SHP77 treated with DMSO at 0.1 percent for 48 hours (cell line): Measurements from ENCODE around the gene YIF1A.
"Not testable (repeated sequence)": the region's sequence is repeated elsewhere in the genome, so short reads cannot be mapped to it uniquely, and the experiment has no call there.

Source experiments
- DNase-seq: peaks from one replicate; lab custom pipeline; 2025; lab: John Stamatoyannopoulos, UW

The YIF1A gene

DNA sequence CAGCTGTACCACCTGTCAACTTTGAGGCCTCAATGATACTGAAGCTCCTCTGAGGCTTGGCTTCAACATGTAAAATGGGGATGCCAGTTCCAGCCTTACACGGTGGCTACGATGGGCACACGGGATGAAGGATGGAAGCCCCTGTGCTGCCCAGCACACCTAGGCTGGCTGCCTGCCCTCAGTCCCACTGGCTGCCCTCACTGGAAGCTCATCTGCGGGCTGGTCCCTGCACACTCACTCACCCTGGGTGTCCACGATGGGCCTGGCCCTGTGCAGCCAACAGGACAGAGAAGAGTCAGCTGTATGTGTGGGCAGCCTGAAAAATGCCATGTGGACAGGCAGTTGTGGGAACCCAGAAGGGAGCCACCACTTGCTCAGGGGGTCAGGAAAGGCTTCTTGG is 2.2 kb downstream of the YIF1A start:
- no peak for DNase-seq

DNA sequence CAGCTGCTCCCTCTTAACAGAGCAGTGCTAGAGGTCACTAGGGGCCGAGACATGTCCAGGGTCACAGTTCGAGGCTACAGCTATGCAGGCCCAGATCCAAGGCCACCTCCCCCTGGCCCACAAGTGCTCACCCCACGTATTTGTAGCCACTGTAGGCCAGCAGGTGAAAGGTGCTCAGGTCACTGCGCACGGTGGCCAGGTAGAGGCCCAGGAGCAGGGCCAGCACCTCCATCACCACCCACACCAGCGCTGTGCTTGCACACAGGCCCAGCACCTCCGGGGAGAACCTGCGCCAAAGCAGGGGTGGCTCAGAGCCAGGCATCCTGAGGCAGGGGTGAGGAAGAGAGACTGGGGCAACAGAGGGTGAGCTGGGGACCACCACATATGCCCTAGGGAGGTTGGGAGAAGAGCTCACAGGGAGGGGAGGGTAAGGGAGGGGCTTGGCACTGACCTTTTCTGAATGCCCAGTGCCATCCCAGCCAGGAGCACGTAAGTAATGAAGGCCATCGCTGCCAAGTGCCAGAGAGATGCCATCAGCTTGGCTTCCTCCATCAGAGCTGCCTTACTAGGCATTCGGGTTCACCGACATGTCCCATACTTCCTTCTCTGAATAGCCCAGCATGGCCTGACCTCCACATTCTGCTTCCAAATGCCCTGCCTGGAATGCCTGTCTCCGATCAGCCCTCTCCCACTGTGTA is 3.5 kb downstream of the YIF1A start:
- no peak for DNase-seq

DNA sequence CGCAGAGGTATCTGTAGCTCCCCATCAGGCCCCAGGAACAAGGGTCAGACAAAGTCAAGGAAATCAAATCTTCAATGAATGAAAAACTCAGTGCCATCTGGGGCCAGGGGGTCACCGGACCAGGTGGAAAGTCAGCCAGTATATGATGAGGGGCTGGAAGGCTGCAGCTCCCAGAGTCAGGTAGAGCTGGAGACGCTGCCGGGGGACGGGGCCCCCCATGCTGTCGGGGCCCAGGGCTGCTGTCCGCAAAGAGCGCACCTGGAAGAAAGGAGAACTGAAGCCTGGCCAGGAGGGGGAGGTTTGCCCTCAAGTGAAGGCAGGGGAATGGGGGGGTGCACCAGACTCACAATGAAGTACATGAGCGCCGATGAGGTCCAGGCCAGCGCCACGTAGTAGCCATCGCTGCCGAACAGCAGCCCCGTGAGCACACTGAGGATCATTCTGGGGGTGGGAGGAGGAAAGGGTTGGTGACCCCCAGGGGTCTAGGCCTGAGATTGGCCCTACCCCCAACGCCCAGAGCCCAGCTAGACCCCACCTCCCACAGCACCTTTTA is 4.3 kb downstream of the YIF1A start:
- no peak for DNase-seq

DNA sequence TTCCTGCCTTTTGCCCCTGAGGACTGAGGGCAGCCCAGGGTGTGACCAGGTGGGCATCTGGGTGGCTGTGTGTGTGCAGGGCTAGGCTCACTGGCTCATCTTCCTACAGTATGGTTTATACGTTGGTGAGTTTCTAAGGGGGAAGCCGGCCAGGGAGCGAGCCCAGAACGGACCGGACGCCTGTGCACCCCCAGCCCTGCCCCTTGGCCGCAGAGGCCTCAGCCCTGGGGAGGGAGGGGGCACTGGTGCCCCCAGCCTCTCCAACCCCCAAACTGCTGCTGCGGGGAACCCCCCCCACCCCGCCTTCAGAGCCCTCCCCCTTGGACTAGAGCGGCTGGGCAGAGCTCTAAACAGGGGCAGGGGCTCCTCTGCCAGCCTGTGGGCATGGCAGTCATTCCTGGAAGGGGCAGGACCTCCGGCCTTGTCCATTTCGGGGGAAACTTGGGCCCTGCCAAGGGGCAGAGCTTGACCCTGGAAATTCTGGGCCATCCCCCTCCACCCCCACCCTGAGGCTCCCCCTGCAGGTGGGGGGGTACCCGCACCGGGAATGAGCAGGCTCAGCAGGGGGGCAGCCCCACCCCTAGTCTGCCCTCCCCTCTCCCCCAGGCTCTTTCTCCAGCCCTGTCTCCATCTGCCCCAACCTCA is 5.4 kb downstream of the YIF1A start:
- no peak for DNase-seq

DNA sequence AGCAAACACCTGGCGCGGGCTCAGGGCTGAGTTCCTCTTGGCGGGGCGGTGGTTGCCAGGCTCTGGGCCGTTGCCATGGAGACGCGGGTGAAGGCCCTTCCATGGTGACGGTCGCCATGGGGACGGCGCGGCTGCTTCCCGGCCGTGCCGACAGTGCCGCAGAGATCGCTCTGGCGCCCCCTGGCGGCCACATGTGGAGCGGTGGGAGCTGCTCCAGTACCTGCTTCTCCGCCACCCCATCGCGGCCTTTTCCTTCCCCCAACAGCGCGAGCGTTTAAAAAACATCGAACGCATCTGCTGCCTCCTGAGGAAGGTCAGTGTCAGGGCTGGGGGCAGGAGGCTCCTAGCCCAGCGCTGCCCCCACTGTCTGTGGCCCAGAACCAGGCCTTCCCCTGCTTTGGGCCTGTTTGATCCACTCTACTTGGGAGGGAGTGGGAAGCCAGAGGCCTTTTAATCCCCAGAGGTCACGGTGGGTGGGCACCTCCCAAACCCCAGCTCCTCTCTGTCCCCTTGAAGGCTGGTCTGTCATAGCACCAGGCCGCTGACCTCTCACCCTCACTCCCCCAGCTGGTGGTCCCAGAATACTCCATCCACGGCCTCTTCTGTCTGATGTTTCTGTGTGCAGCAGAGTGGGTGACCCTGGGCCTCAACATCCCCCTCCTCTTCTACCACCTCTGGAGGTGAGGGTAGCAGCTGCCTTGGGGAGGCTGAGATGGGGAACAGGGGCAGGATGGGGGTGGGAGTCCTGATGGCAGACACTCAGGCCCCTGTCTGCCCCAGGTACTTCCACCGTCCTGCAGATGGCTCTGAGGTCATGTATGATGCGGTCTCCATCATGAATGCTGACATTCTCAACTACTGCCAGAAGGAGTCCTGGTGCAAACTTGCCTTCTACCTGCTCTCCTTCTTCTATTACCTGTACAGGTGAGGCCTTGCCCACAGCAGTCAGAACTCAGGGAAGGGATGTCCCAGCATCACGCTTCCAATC is 6.2 kb downstream of the YIF1A start:
- DNase-seq = peak; percentile 93

DNA sequence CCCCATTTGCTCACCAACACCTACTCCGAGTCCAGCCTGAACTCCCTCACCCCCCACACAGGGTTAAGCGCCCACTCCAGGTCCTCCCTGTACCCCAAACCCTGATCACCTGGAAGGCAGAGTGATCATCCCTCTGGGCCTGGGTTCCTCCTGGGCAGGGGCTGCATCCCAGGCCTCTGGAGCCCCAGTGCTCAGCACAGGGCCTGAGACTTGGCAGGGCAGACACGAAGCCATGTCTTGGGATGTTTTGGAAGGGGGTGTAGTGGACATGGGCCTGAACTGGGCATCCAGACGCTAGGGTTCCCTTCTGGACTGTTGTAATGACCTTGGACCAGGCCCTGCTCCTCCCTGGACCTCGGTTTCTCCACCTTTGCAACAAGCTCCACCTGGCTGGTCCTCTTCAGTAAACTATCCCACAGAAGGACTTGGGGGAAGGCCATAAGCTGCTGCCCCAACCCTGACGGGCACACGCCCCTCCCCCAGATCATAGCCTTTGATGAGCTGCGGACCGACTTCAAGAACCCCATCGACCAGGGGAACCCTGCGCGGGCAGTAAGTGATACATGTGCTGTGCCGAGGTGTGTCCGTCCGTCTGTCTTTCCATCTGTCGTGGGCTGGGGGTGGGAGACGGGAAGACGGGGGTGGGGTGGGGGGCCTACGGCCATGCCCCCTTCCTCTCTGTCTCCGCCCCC is 7.0 kb downstream of the YIF1A start:
- DNase-seq = no peak

DNA sequence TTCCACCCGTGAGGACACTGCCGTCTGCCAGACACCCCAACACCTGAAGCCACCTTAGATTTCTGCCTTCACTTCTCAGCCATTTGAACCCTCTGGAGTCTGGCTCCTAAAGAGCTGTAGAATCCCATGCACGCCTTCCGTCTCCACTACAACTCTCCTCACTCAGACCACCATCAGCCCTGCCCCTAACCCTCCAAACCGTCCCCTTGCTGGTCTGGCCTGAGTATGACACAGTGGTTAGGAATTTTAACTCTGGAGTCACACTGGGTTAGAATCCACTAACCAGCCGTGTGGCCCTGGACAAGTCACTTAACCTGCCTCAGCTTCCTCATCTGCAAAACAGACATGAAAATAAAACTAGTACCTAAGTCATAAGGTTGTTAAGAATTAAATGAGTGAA is 7.9 kb downstream of the YIF1A start:
- DNase-seq = no peak

DNA sequence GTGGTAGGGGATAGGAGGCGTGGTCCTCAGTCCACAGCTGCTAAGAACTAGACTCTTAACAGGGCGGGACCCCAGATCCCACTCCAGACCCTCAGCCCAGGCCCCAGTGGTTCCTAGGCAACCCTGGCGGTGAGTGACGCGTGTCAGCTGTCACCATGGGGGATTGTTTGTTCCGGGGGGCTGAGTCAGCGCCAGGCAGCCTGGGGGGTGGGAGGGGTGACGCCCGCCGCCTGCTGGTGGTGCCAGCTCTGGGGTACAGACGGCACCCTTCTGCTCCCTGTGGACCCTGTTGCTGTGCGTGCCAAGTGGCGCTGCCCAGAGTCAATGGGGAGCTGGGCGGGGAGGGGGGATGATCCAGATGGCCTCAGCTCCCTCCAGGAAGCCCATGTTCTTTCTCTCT is 8.5 kb downstream of the YIF1A start:
- no peak for DNase-seq

DNA sequence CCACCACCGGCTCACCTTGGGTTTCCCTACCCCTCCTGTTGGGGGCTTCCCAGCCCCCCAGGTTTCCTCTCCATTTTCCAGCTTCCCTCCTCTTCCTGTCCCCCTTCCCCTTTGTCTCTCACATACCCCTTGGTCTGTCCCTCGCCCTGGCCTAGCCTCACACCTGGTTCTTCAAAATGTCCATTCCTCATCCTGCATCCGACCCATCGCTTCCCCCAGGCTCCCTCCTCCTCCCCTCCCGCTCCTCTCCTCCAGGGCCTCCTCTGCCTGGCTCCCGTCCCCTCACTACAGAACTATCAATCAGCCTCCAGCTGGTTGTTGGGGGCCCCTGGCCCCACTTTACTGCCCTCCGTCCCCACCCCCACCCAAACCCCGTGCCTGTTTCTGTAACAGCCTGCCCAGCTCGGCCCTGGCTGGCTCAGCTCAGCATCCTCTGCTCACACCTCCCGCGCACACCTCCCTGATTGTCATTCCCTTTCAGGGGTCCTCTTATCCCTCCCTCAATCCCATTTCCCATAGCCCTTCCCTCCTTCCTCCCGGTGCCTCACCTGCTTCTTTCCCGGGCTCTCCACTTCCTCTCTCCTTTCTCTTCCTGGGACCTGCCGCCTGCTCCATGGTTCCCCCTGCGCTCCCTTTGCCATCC is 9.7 kb downstream of the YIF1A start:
- DNase-seq = no peak

DNA sequence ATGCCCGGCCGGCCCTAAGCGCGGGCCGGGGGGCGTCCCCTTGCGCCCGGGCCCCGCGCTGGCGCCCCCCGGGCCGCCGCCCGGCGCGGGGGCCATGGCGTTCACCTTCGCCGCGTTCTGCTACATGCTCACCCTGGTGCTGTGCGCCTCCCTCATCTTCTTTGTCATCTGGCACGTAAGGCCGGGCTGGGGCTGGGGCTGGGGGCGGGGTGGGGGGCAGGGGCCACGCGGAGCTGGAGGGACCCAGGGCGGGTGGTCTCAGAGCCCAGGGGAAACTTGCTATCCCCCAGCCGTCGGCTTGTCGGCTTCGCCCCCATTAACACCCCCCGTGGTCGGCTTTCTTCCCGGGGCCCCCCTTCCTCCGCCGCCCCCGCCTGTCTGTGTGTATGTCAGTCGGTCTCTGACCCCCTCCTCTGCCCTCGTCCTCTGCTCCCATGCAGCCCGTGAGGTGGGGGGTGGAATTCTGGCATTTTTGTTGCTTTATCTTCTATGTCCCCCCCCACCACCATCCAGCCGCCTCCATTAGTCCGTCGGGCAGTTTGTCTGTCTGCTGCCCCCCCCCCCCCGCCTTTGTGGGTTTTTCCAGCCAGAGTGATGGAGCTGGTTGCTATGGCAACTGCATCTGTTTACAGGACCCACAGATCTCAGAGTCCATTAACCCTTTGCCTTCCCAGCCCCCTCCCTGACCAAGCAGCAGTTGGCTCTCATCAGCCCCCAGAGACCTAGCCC is 10.4 kb downstream of the YIF1A start:
- no peak for DNase-seq

DNA sequence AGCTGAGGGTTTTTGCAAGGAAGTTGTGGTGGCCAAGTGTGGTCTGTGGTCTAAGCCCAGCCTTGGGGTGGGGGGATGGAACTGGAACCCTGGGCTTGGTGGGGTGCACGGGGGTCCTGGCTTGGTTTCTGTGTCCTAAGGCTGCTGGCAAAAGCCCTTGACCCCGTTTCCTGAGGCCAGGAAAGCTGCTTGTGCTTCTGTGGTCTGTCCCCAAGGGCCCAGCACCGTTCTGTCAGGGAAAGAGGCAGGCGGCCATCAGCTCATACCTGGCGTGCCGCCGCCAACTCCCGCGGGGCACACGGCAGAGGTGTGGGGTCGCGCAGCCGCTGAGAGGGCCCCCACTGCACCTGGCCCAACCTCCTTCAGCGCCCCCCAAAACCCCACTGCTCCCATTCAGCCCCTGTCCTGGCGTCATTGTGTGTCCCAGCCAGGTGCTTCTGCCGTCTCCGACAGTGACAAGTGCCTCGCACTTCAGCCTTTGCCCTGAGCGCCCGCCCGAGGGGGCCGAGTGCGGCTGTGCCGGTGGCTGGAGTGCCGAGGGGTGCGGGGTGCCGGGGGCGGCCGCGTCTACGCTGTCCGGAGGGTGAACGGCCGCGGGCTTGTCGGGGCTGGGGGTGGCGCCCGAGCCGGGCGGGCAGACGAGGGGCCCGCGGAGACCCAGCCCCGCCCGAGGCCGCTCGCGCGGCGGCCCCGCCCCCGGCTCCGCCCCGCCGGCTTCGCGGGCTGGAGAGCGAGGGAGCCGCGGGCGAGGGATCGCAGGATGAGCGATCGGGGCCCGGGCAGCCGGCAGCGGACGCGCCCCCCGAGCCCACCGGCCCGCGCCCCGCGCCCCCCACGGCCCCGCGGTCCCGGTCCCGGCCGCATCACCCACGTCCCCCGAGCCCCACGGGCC is 11.2 kb downstream of the YIF1A start, which contains the start of gene CNIH2:
Gene CNIH2 (plus strand): TSS at position 705 of the 892 bp plus-strand sequence. CDS start 282 bp downstream, outside the sequence.
- DNase-seq = no peak

DNA sequence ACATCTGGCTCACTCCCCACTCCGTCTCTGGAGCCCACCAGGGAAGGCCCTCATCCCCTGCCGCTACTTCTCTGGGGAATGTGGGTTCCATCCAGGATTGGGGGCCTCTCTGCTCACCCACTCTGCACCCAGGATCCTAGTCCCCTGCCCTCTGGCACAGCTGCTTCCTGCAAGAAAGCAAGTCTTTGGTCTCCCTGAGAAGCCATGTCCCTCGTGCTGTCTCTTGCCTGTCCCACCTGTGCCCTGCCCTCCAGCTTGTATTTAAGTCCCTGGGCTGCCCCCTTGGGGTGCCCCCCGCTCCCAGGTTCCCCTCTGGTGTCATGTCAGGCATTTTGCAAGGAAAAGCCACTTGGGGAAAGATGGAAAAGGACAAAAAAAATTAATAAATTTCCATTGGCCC is 11.9 kb downstream of the YIF1A start:
- not testable (repeated sequence) for DNase-seq

DNA sequence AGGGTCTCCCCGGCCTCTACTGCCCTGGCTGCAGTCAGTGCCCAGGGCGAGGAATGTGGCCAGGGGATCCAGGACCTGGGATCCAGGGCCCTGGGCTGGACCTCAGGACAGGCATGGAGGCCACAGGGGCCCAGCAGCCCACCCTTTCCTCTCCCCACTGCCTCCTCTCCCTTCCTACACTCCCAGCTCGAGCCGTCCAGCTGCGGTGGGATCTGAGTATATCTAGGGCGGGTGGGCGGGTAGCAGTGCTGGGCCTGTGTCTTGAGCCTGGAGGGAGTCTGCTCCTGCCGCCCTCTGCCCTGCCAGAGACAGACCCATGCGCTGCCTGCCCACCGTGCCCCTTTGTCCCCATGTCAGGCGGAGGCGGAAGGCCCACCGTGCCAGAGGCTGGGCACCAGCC is 12.3 kb downstream of the YIF1A start:
- DNase-seq = not testable (repeated sequence)

DNA sequence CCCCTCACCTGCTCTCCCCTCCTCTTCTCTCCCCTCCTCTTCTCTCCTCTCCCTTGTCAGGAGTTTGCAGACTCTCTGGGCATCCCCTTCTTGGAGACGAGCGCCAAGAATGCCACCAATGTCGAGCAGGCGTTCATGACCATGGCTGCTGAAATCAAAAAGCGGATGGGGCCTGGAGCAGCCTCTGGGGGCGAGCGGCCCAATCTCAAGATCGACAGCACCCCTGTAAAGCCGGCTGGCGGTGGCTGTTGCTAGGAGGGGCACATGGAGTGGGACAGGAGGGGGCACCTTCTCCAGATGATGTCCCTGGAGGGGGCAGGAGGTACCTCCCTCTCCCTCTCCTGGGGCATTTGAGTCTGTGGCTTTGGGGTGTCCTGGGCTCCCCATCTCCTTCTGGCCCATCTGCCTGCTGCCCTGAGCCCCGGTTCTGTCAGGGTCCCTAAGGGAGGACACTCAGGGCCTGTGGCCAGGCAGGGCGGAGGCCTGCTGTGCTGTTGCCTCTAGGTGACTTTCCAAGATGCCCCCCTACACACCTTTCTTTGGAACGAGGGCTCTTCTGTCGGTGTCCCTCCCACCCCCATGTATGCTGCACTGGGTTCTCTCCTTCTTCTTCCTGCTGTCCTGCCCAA is 12.8 kb downstream of the YIF1A start:
- DNase-seq = no peak

DNA sequence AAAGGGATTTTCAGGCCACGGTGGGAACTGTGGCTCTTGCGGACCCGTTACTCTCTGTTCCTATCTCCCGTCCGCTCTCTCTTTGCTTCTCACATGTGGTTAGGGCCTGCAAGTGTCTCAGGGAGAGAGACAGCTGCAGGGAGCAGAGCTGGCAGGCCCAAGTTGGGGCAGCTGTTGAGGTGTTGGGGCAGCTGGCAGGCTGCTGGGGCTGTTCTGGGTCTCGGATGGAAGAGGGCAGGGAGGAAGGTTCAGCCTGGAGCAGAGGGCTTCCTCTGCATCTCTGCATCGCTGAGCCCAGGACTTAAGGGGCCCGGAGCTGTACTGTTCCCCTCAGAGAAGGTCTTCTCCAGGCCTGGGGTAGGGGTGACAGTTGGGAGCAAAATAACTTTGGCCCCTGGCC is 13.5 kb downstream of the YIF1A start:
- no peak for DNase-seq

DNA sequence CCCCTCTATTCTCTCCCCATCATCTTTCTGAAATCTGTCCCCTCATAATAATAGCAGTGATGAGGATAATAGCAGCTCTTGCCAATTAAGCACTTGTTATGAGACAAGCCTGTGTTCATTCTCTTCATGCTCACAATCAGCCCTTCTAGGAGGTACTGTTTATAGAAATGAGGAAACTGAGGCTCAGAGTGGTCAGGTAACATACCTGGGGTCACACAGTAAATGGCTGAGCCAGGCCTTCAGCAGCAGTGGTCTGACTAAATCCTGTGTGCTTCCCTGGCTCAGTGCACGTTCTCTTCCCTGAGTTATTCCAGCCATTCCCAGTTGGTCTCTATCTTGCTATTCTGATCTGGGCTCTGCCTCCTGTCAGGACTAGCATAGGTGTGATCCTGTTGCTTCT is 14.7 kb downstream of the YIF1A start:
- DNase-seq = no peak

DNA sequence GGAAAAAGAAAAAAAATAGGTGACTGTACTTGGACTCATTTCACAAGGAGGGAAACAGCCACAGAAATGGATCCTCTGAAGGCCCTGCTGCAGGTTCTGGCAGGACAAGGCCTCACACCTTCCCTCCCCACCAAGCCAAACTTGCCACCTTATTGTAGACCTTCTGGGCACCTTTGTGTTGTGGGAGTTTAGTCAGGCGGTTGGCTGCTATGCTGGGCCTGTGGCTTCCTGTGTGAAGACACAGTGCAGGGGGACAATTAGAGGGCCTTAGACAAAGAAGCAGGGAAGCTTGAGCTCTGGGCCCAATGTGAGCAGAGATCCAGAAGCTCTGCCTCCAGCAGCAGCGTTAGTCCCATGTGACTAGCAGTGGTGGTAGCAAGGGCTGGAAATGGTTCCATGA is 16.3 kb downstream of the YIF1A start:
- DNase-seq = no peak

DNA sequence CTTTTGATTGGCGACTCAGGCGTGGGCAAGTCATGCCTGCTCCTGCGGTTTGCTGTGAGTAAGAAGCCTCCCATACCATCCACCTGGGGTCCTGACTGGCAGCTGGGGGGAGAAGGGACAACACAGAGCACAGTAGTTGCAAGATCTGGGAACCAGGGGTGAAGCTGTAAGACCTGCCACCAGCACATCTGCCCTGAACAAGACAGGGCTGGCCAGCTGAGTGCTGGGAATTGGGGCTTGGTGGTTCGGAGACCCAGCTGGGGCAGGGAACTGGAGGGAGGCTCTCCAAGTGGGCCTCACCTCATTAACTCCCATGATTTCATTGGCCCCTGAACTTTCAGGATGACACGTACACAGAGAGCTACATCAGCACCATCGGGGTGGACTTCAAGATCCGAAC is 17.1 kb downstream of the YIF1A start:
- DNase-seq = no peak
